GM13977 (cell line): ENCODE results near the gene RTN4RL1.

Experiments used
- DNase-seq: peaks from one replicate; pipeline ENCODE4 v3.0.0; 2012; ENCODE audit warnings: low spot score
- CTCF ChIP-seq: IDR thresholded peaks from 2 replicates; pipeline ENCODE4 v1.5.1; 2012; ENCODE audit warnings: mild to moderate bottlenecking, control low read depth; ENCODE audit not compliant: insufficient read depth; ENCODE audit errors: extremely low read depth, missing control alignments
- in situ Hi-C: fragments of 300-500 bp; cut with MboI; formaldehyde crosslinking; loops from one replicate; pipeline ENCODE4 v1.12.0; 2022; ENCODE audit warnings: low sequenced_read_pairs, low pct_unique_long_range_greater_than_20kb, mixed read lengths, inconsistent platforms; ENCODE audit not compliant: unreplicated experiment

Gene RTN4RL1

GRCh38 chr17:1979182-1979985, 45.8 kb downstream of the RTN4RL1 start:
- in situ Hi-C loops: no loop called here
- no peak for DNase-seq
- TF ChIP-seq CTCF: no peak

GRCh38 chr17:1978396-1978949, 46.7 kb downstream of the RTN4RL1 start:
- no peak for DNase-seq
- TF ChIP-seq CTCF: no peak
- in situ Hi-C loops: no loop called here

GRCh38 chr17:1977583-1978395, 47.3 kb downstream of the RTN4RL1 start:
- TF ChIP-seq CTCF: no peak
- in situ Hi-C loops: no loop called here
- no peak for DNase-seq

- in situ Hi-C loops: no loop called here
- no peak for TF ChIP-seq CTCF
- DNase-seq: no peak
Measured at GRCh38 chr17:1976683-1977064, 48.5 kb downstream of the RTN4RL1 start.

GRCh38 chr17:1976000-1976682, 49.0 kb downstream of the RTN4RL1 start:
- no peak for TF ChIP-seq CTCF
- in situ Hi-C loops: no loop called here

GRCh38 chr17:1975573-1975972, 49.6 kb downstream of the RTN4RL1 start:
- TF ChIP-seq CTCF: no peak
- in situ Hi-C loops: no loop called here
- no peak for DNase-seq

More at GRCh38 chr17:1976000-1976682, 49.0 kb downstream of the RTN4RL1 start:
- DNase-seq: no peak
